Brain pericyte (primary cell): Measurements from ENCODE around the gene SMYD3.

Source experiments
- DNase-seq: peaks from one replicate; pipeline ENCODE4 v3.0.0-alpha.2; 2012; ENCODE audit warnings: low read depth, low spot score

Gene SMYD3

DNA sequence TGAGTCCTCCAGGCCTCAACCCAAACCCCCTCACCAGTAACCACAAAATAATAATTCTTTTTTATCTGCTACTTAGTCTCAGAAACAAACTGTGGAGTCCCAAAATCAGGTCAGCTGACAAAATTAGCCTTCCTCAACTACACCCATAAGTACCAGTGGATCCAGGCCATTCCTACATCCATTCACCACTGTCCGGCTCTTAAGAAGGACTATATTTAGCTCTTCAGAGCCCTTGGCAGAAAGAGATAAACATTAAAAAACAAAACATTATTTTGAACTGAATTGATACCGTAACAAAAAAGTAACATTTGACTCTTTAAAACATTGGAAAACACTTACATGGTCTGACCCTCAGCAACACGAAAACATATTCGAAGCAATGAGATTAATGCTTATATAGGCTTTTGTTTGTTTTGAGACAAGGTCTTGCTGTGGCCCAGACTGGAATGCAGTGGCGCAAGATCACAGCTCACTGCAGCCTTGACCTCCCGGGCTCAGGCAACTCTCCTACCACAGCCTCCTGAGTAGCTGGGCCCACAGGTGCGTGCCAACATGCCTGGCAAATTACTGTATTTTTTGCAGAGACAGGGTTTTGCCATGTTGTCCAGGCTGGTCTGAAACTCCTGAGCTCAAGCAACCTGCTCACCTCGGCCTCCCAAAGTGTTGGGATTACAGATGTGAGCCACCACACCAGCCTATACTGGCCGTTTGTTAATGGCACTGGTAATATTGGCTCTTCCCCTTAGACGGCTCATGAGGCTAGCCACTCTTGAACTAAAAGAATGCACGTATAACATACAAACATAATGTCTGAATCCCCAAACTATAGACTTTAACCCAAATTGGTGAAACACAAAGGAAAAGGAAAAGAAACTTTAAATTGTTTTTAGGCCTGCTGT, 330.7 kb downstream of the SMYD3 start:
- DNase-seq: no peak

DNA sequence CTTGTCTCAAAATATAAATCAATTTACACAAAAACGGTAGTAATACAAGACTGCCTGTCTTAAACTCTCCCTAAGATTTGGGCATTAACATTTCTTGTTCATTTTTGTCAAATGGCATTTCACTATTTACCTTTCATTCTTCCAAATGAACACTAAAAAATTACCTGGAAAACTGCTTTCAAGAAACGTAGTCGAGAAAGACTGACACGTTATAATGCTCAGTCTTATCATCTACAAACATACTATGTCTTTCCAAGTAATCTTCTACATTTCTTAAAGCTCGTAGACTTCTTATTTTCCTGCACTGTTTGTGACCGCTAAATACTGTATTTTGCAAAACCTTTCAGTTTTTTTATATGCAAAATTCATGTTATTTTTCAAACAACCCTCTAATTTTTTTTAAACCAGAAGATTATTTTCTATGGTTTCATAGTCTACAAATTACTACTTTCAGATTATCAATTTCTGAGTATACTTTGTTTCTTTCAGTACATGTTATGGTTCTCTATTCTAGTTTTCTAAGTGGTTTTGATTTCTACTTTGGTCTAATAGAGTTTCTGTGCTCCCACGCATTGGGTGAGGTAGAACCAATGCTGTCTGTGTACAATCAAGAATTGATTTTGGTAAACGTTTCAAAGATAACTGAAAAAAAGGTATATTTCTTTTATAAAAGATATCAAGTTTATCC, 336.4 kb downstream of the SMYD3 start:
- no peak for DNase-seq

DNA sequence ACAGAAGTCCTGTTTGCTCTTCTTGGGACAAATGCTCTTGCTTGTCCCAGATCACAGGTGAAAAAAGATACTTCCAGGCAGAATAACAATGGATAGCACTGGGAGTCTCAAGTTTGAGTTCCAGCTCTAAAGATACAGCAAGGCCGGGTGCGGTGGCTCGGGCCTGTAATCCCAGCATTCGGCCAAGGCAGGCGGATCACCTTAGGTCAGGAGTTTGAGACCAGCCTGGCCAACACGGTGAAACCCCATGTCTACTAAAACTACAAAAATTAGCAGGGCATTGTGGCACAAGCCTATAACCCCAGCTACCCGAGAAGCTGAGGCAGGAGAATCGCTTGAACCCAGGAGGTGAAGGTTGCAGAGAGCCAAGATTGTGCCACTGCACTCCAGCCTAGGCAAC, 337.6 kb downstream of the SMYD3 start:
- no peak for DNase-seq

DNA sequence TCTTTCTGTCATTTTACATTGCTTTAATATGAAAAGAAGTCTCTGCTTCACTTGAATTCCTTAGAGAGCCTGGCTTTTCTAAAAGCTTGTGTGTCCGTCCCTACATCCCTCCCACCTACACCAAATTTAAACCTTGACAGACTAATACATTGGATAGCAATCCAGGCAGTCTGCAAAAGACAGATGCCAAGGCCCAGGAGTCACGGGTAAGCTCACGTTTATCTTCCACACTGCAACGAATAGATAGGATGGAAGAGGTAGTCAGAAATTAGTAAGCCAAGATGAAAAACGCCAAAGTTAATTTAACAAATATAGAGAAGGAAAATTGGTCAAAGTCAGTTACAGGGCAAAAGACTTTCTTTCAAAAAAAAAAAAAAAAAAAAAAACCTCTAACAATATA, 338.1 kb downstream of the SMYD3 start:
- DNase-seq: no peak

DNA sequence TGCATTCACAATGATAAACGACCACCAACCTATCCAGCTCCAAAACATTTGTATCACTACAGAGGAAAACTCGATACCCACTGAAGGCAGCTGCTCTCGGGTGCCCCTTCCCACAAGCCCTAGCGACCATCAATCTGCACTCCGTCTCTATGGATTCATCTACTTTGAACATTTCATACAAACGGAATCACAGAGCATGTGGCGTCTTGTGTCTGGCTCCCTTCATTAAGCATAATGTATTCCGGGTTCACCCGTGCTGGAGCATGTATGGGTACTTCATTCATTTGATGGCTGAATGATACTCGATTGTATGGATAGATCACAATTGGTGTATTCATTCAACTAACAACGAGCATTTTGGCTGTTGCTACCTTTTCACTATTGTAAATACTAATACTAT, 340.2 kb downstream of the SMYD3 start:
- no peak for DNase-seq

DNA sequence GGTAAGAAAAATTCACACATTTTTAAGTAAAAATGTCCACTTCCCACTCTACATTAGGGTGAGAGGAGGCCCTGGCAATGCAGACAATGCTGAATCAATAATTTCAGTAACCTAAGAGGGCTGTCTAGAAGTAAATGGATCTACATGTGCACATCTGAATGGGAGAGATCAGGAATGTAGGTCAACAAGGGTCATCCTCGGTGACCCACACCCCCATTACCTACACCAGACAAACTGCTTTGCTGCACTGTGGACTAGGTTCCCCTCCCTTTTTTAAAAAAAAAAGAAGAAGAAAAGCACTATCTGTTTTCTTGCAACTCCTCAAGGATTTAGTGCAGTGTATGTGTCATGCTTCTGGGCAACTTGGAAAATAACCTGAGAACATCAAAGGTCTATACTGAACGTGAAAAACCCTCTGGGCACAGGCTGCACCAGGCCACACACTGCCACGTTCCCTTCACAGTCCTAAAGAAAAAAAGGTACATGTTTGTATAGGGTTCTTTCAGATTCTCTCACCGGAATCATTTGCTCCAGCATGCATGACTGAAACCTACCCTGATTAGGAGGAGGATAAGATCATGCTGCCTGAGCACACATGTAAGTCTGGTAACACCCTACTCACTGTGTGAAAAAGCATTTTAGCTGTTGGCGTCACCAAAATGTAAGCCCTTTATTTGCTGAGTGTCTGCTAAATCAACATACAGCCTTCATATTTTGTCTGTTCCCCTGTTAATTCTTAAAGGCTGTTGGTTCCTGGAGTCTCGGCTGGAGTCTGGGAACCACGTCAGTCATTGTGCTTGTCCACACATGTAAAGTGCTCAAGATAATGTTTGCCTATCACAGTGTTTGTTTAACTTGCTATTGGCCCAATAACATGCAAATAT, 341.0 kb downstream of the SMYD3 start:
- DNase-seq: no peak

DNA sequence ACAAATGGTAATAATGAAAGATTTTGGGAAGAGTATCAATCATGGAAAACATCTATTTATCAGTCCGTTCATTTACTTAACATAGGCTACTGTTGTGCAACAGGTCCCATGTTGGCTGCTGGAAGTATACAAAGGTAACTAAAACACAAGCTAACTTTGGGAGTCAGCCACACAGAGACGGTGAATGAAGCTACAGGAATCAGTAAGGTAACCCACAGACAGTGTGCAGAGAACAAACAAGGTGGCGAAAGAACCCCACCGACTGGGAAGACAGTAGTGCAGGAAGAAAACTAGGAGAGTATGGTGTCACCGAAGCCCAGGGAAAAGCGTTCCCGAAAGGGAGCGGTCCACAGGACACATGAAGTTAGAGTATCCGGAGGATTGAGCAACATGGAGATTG, 342.3 kb downstream of the SMYD3 start:
- DNase-seq: no peak

DNA sequence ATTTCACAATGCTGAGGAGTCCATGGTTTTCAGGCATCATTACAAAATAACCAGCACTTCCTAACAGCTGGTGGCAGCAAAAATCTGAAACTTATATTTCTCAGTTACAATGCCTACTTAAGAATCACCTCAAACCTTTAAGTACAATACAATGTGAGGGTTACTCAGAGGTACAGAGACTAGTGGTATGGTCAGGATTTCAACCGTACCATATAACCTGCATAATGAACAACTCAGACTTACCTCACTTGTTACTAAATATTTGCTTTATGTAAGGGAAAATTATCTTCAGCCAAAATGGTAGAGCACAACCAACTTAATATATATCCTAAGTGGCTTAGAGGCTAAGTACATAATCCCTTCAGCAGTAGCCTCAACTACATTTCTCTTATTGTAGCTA, 344.5 kb downstream of the SMYD3 start:
- DNase-seq: no peak

DNA sequence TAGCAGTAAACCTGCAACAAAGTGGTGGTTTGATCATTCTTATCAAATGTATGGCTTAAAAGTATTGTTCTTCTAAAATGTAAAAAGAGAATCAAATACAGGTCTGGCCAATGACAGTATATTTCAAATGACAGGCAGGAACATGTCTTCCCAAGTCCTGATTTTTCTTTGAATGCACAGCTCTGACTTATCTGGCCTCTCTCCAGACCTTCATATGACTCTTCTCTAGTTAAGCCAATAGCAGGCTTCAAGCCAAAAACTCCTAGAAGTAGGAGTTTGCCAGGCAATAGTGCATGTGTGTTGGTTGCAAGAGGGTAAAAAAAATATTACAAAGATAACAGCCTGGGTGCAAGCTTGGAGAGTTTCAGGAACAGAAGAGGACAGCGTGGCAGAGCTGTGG, 345.5 kb downstream of the SMYD3 start:
- DNase-seq: no peak

DNA sequence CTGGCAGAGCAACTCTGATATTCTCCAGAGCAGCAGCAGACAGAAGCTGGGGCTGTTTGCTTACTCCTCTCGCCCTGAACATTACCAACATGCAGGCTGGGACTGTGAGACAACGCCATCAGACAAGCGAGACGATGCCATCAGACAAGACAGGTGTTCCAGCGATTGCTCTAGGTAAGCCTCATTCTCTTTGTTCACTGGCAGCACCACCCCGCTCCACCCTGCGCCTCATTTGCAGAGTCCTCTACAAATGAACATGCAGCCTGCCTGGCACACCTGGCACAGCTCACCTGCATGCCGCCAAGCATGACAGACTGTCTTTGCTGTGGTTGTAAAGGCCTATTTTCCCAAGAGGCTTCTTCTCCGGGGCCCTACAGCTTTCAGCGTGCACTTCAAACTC, 346.2 kb downstream of the SMYD3 start:
- no peak for DNase-seq

DNA sequence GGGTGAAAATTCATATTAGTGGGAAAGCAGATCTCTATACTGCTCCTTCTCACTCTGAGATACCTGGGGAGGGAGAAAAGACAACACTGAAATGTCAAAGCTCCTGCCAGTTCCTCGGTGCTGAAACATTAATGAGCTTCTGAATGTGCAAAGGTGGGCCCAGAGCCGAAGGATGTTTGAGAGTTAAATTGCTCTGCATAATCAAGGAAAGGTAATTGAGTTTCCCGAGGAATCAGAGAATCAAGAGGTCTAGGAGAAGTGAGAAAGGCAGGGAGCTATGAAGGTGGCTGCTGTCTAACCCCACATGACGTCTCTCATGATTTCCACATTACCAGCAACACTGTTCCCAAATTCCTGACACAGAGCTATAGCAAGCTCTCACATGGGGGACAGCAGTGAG, 346.7 kb downstream of the SMYD3 start:
- no peak for DNase-seq

DNA sequence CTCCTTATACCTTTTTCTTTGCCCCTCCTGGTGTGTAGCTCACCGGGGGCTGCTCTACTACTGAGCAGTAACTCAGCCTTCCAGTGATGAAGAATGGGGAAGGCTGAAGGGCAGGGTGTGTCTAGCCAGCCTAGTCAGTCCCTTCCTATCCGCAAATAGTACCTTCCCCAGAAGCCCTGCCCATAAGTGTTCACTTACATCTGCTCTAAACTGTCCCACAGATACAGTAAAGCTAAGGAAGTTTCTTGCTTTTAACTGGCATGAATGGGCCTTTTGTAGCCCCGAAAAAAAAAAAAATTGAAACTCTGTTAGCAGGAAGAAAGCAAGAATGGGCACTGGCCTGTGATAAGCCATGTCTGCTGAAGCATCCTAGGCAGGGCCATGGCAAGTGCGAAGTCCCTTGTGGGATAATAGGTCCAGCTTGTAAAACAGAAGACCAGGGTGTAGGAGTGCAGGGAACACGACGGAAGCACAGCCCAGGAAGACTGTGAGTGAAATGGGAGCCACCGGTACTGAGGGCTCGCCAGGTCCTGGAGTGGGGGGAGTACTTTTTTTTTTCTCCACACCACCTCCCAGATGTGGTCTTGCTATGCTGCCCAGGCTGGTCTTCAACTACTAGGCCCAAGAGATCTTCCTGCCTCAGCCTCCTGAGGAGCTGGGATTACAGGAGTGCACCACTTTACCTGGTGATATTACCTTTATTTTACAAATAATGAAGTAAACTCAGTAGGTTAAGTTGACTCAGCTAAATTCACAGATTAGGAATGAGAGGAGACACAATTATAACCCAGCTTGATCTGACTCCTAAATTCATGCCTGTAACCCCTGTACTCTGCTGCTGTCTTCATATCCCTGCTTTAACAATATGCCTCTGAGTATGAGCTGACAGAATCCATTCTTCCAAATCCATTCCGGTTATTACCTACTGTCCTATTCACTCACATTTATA, 347.5 kb downstream of the SMYD3 start:
- no peak for DNase-seq

DNA sequence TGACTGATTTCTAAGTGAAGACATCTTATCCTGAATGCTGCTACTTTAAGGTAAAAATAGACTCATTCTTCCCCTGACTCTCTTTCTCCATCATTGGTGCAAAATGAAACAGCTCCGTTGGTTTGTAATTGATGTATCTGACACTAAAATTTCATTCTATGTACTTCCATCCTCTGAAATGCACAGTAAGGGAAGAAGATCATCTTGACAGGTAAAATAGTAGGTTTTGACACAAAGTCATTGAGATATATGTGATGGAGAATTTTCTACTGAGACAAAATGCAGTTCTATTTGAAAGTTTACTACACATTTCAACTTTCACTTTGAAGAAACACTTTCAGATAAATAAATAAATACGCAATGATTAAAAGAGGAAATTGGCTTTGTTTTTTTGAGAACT, 348.9 kb downstream of the SMYD3 start:
- DNase-seq: no peak

DNA sequence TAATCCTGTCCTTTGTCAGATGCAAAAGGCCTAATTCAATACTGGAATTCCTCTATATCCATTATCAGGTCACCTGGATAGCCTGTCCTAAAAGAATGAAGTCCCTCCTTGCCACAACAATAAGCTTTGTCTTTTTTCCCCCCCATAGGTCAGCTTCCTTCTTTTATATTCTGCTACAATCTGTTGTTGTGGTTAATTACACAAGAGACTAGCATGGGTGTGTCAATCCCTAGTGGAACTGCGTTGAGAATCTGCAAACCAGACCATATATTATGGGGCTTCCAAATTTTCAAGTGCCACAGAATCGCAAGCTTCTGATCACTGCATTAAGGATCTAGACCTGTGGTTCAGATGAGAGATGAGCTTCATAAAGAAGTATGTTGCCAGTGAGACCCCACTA, 349.6 kb downstream of the SMYD3 start:
- DNase-seq: no peak

DNA sequence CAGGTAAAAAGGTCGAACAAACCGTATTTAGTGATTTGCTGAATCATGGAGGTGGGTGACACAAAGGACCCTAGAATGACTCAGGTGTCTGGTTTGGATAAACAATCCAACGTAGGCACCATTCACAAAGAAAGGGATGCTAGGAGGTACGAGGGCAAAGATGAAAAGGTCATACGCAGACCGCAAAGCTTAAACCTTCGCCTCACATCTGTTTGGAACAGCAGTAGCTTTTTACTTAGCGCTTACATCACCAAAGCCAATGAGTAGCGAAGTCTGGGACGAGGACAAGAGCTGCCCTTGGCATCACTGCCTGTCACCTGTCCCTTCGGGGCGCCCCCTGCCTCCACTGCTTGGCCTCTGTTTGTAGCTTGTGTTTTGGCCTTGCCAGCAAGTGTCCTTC, 350.2 kb downstream of the SMYD3 start:
- DNase-seq: no peak

DNA sequence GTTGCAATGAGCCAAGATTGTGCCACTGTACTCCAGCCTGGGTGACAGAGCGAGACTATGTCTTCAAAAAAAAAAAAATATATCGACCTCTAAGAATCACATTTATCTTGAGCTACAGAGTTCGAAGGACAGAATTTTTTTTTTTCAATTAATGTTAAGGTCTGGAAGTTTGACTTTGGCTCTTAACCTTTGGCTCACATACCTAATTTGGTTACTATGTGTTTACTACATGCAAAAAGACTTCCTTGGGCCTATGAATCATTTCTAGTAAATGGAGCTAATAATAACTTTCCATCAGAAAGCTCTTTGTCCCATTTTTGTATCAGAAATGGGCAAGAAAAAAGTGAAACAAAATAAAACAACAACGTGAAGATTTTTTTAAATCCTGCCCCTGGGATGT, 351.2 kb downstream of the SMYD3 start:
- DNase-seq: no peak

DNA sequence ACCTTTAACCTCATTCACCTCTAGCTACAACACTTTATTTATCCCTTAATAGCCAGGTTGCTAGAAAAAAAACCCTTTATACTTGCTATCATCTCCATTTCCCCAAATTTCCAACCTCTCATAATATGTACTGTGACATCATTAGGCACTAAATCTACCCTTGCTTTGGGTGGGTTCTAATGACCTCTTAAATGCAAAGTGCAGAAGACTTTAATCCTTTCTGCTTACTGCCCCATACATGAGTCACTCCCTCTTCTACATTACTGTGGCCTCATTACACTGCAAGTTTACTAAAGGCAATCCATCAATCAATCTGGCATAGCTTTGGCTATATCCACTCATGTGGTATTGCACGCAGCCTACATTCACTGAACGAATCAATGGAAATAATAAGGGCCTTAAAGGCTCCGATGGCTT, 353.3 kb downstream of the SMYD3 start:
- no peak for DNase-seq

DNA sequence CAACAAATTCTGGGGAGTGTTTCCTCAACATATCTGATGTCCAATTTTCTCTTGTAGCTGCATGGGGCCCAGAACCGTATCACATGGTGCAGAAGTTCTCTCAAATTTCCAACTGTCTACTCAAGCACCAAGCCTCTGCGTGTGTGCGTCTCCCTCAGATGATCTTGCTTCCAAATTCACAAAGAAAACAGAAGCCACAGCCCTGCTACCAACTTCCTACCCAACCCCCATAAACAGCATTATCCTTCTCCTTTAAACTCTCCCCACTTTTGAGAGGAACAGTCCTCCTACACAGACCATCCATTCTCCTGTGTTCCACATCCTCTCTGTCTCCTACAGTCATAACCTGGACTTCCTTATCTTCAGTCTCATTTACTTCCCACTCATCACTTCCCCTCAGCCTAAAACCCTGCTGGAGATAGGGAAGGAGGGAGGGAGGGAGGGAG, 354.1 kb downstream of the SMYD3 start:
- no peak for DNase-seq

DNA sequence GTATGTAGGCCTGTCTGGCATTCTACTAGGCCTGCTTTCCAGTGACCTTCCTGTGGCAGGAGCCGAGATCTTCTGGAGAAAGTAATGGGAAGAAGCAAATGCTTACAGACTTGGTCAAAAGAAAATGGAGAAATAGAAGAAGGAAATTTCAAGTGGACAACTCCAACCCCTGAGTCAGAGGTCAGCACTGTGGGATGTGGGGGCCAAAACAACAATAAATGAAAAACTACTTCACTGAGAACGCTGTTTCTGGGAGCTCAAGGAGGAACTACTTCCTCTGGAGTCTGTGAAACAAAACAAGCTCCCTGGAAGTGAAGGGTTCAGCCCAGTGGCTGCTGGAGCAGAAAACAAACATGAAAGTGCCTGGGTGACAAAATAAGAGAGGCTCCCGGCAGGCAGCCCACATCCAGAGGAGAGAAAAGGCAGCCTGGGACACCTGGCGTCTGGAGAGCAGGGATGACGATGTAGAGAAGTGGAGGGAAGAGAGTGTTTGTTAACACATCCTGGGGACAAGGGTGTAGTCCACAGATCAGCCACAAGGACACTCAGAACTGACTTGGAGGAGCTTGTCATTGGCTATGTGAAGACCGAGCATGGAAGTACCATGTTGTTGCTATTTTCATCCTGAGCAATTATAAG, 355.2 kb downstream of the SMYD3 start:
- DNase-seq: no peak

DNA sequence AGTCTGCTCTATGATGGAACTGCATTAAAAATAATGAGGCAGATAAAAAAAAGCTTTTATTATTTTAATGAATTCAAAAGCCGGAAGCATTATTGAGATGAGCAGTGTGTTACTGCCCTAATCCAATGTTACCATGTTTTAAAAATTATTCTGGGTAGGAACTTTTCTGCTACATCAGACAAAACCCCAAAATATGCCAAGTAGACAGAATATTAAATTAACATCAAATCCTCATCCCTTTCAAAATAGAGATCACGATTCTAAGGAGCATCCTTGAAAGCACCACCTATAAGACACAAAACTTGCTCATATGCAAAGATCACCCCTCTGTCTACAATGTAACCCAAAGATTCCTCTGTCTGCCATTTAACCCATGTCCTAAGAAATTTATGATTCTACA, 357.5 kb downstream of the SMYD3 start:
- DNase-seq: no peak
